Uterus (tissue), 2 donors: ENCODE measurements around the gene KDM8.

Source experiments
- POLR2A ChIP-seq, 2 donors: fragments of 450-650 bp; IDR thresholded peaks; one replicate each; pipeline ENCODE4 v1.6.1; 2016; ENCODE audit warnings: antibody characterized with exemption in 2 of 2, mild to moderate bottlenecking in 1 of 2, moderate library complexity in 1 of 2
- TF ChIP-seq, protein P1 (sequence below), 4 experiments: fragments of 200-600 bp in 2 of 4; fragments of 450-650 bp in 2 of 4; sonication (generic) in 2 of 4; IDR thresholded peaks; one replicate each; pipeline ENCODE4 v1.5.1; 2016 to 2019; ENCODE audit warnings: antibody characterized with exemption in 4 of 4, mild to moderate bottlenecking in 2 of 4, moderate library complexity in 1 of 4

DNA sequence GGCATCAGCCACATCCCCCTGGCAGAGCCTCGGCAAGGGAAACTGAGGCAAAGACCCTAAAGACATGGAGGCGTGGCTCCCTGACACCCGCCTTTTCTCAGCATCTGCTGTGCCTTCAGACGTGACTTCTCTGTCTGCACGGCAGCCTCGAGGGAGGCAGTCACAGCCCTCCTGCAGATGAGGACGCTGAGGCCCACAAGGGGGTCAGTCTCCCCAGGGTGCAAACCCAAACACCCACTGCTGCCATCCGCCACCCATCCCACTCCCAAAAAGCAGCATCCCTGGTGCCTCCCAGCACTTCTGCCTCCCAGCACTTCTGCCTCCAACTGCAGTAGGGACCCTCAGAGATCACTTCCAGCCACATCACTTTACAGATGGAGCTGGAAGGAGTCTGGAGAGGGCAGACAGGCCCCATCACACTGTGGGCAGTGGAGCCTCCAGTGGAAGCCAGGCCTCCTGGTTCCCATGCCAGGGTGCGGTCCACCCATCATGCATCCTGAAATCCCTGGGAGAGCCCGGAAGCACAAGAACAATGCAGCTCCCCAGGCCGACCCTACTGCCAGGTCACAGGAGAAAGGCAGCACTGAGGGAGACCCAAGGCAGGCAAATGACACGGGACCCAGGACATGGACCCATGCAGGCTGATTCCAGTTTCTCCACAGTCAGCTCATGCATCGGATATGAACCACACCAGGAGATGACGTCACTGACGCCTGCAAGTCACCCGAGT, 23.8 kb downstream of the KDM8 start:
- TF ChIP-seq, protein P1, sequence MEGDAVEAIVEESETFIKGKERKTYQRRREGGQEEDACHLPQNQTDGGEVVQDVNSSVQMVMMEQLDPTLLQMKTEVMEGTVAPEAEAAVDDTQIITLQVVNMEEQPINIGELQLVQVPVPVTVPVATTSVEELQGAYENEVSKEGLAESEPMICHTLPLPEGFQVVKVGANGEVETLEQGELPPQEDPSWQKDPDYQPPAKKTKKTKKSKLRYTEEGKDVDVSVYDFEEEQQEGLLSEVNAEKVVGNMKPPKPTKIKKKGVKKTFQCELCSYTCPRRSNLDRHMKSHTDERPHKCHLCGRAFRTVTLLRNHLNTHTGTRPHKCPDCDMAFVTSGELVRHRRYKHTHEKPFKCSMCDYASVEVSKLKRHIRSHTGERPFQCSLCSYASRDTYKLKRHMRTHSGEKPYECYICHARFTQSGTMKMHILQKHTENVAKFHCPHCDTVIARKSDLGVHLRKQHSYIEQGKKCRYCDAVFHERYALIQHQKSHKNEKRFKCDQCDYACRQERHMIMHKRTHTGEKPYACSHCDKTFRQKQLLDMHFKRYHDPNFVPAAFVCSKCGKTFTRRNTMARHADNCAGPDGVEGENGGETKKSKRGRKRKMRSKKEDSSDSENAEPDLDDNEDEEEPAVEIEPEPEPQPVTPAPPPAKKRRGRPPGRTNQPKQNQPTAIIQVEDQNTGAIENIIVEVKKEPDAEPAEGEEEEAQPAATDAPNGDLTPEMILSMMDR (IDR thresholded peaks at IDR 0.05): no peak
- TF ChIP-seq POLR2A (IDR thresholded peaks at IDR 0.05): no peak
